Activated CD8-positive, alpha-beta memory T cell treated with anti-CD3 and anti-CD28 coated beads for 4 hours (primary cell): ENCODE data around the gene MARK4.
"Not testable (repeated sequence)": the region's sequence is repeated elsewhere in the genome, so short reads cannot be mapped to it uniquely, and the experiment has no call there.

Experiments used
- DNase-seq, 2 donors: peaks; one replicate each; pipeline ENCODE4 v3.0.0-alpha.2; 2020; ENCODE audit warnings: low read depth in 2 of 2

MARK4 gene

DNA sequence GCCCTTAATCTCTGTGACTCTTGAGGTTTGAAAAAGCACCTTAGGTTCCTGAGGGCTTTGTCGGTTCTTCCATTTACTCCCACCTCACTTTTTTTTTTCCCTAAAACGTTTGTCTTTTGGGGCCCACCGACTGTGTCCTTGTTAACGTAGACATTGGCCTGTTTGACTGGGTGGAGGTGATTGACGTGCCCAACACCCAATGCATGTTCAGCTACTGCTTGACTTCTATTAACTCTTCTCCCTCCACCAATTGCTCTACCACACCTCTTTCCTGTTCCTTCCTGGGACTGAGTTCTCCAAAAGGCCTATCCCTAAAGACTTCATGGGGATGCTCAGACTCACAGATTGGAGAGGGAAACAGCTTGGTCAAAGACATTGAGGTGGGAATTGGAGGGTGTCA is 54.4 kb downstream of the MARK4 start:
- DNase-seq, result no peak

GRCh38 chr19:45306040-45306439 is 55.0 kb downstream of the MARK4 start:
- no peak for DNase-seq

- no peak for DNase-seq
Observed at GRCh38 chr19:45306518-45307027, 55.5 kb downstream of the MARK4 start.

GRCh38 chr19:45307361-45307760 is 56.3 kb downstream of the MARK4 start:
- no peak for DNase-seq

DNA sequence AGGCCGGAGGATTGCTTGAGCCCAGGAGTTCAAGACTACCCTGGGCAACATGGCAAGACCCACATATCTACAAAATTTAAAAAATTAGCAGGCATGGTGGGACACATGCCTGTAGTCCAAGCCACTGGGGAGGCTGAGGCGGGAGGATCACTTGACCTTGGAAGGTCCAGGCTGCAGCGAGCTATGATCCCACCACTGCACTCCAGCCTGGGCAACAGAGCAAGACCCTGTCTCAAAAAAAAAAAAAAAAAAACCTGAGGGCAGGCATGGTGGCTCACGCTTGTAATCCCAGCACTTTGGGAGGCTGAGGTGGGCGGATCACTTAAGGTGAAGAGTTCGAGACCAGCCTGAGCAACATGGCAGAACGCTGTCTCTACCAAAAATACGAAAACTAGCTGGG is 58.3 kb downstream of the MARK4 start:
- DNase-seq, result not testable (repeated sequence)

- DNase-seq, result no peak
Observed at GRCh38 chr19:45311621-45312020, 60.5 kb downstream of the MARK4 start.

DNA sequence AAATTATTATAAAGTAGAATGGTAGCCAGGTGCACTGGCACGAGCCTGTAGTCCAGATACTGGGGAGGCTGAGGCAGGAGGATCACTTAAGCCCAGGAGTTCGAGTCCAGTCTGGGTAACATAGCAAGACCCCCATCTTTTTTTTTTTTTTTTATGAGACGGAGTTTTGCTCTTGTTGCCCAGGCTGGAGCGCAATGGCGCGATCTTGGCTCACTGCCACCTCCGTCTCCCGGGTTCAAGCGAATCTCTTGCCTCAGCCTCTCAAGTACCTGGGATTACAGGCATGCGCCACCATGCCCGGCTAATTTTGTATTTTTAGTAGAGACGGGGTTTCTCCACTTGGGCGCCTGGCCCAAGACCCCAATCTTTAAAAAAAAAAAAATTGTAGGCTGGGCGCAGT is 61.2 kb downstream of the MARK4 start:
- not testable (repeated sequence) for DNase-seq

GRCh38 chr19:45314708-45315245 is 63.7 kb downstream of the MARK4 start:
- no peak for DNase-seq

DNA sequence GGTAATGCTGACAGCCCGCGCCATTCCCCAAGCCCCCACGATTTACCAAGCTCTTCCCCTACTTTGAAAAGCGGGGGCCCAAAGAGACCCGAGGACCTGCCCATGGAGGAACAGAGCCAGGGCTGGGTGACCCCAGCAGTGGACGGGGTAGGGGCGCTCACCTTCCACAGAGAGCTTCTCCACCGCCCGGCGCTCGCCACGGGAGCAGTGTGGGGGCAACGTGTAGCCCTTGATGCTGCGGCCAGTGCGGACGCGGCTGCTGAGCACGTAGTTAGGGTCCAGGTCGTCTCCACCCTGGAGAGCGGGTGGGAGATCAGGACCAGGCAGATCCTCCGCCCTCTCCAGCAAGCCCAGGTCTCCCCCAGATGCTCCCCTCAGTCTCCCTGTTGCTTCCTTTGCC is 64.2 kb downstream of the MARK4 start:
- DNase-seq, result no peak

GRCh38 chr19:45320997-45321775 is 70.1 kb downstream of the MARK4 start:
- DNase-seq, result no peak

DNA sequence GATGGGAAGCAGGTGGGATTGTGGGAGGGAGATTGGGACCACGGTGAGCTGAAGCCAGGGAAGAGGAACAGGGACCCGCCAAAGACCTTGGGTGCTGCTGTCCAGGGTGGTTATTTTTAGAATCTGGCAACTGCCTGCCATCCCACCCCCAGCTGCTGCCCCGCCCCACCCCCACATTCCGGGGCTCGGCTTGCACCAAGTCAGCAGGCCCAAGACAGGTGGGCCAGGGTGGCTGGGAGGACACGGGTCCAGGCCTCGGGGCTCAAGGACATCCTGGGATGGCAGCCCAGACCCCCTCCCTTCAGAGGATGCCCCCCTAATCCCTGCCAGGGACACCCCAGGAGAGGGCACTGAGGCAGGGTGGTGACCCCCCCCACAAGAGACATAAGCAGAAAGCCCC is 70.8 kb downstream of the MARK4 start:
- no peak for DNase-seq

DNA sequence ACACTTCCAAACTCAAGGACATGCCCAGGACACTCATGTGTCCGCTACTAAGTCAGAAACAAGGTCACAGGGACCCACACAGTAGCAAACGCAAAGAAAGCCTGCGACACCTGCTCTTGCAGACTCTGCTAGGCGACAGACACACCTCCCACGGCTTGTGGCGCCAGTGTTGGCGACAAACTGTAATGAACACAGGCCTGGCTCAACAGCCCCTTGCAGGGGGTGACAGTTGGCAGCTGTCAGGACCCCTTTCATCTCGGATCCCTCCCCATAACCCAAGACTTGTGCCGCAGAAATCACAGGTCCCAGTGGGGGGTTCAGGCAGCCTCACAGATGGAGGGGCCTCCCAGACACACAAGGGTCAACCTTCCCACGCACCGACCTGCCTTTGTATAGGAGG is 71.2 kb downstream of the MARK4 start:
- DNase-seq, result no peak

DNA sequence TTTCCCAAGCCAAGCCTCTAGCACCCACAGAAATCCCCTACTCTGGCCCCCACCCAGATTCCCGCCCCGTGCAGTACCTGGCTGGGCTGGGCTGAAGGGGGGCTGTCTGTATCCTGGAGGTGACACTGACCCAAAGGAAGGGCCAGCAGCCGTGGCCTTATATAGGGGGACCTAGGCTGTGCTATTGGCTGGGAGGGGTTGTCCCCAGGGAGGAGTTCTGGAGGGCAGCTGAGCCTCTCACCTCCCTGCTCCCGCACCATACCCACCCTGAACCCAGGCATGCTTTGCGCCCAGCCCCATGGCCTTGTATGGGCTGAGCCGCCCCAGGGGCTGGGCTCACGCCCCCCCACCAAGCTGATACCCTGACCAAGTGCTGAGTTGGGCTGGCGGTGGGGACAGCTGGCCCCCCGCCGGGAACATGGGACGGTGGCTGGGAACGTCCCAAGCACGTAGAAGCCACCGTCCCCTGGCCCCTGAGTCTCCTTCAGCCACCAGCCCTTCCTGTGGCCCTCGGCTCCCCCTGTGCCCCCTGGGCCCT is 71.7 kb downstream of the MARK4 start, which contains the start of gene CKM:
Gene CKM (minus strand): TSS at position 132 of the 538 bp plus-strand sequence. CDS start 3,162 bp downstream, outside the sequence.
- no peak for DNase-seq

- DNase-seq, result no peak
Observed at GRCh38 chr19:45323671-45324081, 72.6 kb downstream of the MARK4 start.

DNA sequence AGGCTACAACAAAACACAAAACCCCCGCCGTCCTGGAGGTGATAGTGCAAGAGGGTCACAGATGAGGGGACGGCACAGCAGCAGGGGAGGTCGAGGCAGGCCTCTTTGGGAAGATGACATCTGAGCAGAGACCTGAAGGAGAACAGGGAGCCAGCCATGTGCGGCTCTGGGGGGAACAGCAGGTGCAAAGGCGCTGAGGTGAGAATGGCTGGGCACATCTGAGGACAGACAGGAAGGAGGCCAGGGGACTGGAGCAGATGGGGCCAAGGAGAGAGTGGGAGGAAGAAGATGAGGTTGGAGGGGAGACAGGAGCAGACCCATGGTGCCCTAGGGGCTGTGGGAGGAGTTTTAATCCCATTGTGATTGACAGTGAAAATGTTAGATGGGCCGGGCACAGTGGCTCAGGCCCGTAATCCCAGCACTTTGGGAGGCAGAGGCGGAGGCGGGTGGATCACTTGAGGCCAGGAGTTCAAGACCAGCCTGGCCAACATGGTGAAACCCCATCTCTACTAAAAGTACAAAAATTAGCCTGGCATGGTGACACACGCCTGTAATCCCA is 73.4 kb downstream of the MARK4 start:
- DNase-seq, result no peak

GRCh38 chr19:45327404-45328143 is 76.5 kb downstream of the MARK4 start:
- DNase-seq, result no peak

DNA sequence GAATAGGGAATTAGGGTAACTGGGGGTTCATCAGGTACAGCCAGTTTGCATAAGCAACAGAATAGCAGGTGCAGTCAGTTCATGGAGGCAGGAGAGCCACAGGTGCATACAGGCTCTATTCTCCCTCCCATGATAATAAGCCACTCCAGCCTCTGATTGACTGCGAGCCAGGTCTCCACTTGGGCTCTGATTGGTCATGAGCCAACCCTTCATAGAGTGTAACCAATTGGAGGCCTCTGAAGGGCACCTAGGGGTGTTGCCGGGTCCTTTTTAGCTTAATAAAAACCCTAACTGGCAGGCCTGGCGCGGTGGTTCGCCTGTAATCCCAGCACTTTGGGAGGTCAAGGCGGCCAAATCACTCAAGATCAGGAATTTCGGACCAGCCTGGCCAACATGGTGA is 80.3 kb downstream of the MARK4 start:
- no peak for DNase-seq

DNA sequence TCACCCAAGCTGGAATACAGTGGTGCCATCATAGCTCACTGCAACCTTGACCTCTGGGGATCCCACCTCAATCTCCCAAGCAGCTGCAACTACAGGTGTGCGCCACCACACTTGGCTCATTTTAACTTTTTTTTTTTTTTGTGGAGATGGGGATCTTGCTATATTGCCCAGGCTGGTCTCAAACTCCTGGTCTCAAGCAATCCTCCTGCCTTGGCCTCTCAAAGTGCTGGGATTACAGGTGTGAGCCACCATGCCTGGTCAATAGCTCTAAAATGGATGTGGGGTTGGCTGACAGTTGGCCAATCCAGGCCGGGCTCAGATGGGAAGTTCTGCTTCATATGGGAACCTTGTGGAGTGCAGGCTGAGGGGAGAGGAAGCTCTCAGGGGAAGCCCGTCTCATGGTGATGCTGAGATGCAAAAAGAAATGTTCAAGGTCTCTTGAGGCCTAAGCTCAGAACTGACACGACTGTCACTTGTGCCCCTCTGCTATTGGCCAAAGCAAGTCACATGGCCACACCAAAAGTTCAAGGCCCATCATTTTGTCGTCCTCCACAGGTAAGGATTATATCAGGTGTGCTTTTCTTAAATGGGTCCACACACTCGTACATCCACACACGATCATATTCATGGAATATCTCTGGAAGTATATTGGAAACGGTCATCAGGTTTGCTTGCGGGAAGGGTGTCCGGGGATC is 82.7 kb downstream of the MARK4 start:
- DNase-seq, result no peak

- not testable (repeated sequence) for DNase-seq
Observed at GRCh38 chr19:45334881-45335280, 83.8 kb downstream of the MARK4 start.

DNA sequence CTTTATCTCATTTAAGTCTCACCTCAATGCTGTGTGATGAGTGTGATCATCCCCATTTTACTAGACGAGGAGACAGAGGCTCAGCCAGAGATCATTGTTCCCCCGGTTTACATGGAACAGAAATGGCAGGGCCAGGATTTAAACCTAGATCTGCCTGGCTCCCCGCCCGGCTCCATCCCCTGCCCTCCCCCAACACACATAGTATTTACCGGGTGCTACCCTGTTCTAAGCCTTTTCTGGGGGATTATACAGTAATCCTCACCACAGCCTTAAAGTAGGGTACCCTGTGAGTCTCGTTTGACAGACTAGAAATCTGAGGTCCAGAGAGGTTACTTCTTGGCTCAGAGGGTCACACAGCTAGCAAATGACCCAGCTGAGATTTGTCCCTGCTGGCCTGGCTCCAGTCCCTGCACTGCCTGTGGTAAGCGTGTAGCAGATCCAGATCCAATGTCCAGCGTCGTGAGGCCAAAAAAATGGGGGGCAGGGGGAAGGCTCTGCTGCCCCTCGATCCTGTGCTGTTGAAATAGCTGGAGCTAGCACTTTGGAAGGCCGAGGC is 85.7 kb downstream of the MARK4 start:
- DNase-seq, result no peak

GRCh38 chr19:45339629-45340028 is 88.6 kb downstream of the MARK4 start:
- no peak for DNase-seq
